SK-N-SH (cell line): Measurements from ENCODE around the gene ERO1A. TPM values are rescaled to one million over a fixed set of nuclear protein-coding genes. Genes with fewer than 3 reads are reported as not detected.

ENCODE experiments used
- CTCF ChIA-PET: fragments of 300-600, 350-600 bp; formaldehyde crosslinking; extraction: SDS; loops from one replicate; lab custom pipeline; 2021; lab: Yijun Ruan, JAX
- POLR2A ChIA-PET: fragments of 350-600 bp; sonication (Branson Sonifier 250); formaldehyde crosslinking; extraction: SDS; loops from one replicate; lab custom pipeline; 2020; ENCODE audit warnings: antibody characterized with exemption, inconsistent platforms; lab: Yijun Ruan, JAX
- DNase-seq: peaks from one replicate; pipeline ENCODE4 v3.0.0; 2012
- H2AFZ ChIP-seq: fragments of 200-600 bp; sonication (generic); 2 replicates; pipeline ENCODE4 v1.8.1; 2016; ENCODE audit warnings: antibody characterized with exemption, mild to moderate bottlenecking, low read depth
- H3F3A ChIP-seq: fragments of 200-600 bp; sonication (generic); replicated peaks from 2 replicates; pipeline ENCODE3; 2016; ENCODE audit warnings: antibody characterized with exemption, mild to moderate bottlenecking; ENCODE audit not compliant: insufficient read depth
- H3K27ac ChIP-seq, 2 experiments: fragments of 200-500 bp in 1 of 2; fragments of 200-600 bp in 1 of 2; sonication (Bioruptor generic) in 1 of 2; sonication (generic), shearing (Covaris generic) in 1 of 2; 2 replicates each; pipeline versions ENCODE4 v1.5.1 to v1.6.1; 2014 to 2016; ENCODE audit warnings: low read depth in 2 of 2, inconsistent platforms in 1 of 2, low read length in 1 of 2, mild to moderate bottlenecking in 1 of 2, mixed read lengths in 1 of 2
- H3K27me3 ChIP-seq: fragments of 200-600 bp; sonication (generic), shearing (Covaris generic); 2 replicates; pipeline ENCODE4 v1.6.1; 2016; ENCODE audit warnings: mixed run types; ENCODE audit not compliant: insufficient read depth
- H3K36me3 ChIP-seq, 2 experiments: fragments of 200-500 bp in 1 of 2; fragments of 200-600 bp in 1 of 2; sonication (Bioruptor generic) in 1 of 2; sonication (generic) in 1 of 2; replicated peaks in 1 of 2; 2 replicates each; pipeline versions ENCODE3 to v1.5.1; 2014 to 2016; ENCODE audit warnings: low read length in 1 of 2, mild to moderate bottlenecking in 1 of 2; ENCODE audit not compliant: insufficient read depth in 2 of 2, control insufficient read depth in 1 of 2
- H3K4me1 ChIP-seq, 2 experiments: fragments of 200-500 bp in 1 of 2; fragments of 200-600 bp in 1 of 2; sonication (Bioruptor generic) in 1 of 2; sonication (generic), shearing (Covaris generic) in 1 of 2; 2 replicates each; pipeline versions ENCODE4 v1.5.1 to v1.6.1; 2014 to 2016; ENCODE audit warnings: low read depth in 1 of 2, low read length in 1 of 2, mixed run types in 1 of 2; ENCODE audit not compliant: insufficient read depth in 2 of 2, control insufficient read depth in 1 of 2
- H3K4me2 ChIP-seq: fragments of 200-600 bp; sonication (generic), shearing (Covaris generic); 2 replicates; pipeline ENCODE4 v1.6.1; 2017; ENCODE audit warnings: mixed run types
- H3K4me3 ChIP-seq, 2 experiments: fragments of 200-500 bp in 1 of 2; fragments of 200-600 bp in 1 of 2; sonication (Bioruptor generic) in 1 of 2; sonication (generic), shearing (Covaris generic) in 1 of 2; 2 replicates each; pipeline versions ENCODE4 v1.5.1 to v1.8.1; 2014 to 2016; ENCODE audit warnings: low read depth in 2 of 2, inconsistent platforms in 1 of 2, low read length in 1 of 2, mild to moderate bottlenecking in 1 of 2, mixed read lengths in 1 of 2, moderate library complexity in 1 of 2
- H3K79me2 ChIP-seq: fragments of 200-600 bp; sonication (generic); 2 replicates; pipeline ENCODE4 v1.8.1; 2017; ENCODE audit warnings: mild to moderate bottlenecking; ENCODE audit not compliant: insufficient read depth
- H3K9ac ChIP-seq: fragments of 200-600 bp; sonication (generic); 2 replicates; pipeline ENCODE4 v1.6.1; 2017; ENCODE audit warnings: mixed run types
- H3K9me2 ChIP-seq: fragments of 200-600 bp; sonication (generic); 2 replicates; pipeline ENCODE4 v1.6.1; 2017; ENCODE audit warnings: mixed run types
- H3K9me3 ChIP-seq: fragments of 200-600 bp; sonication (generic); 2 replicates; pipeline ENCODE4 v1.6.1; 2017; ENCODE audit warnings: mixed run types, mild to moderate bottlenecking, moderate library complexity
- H4K20me1 ChIP-seq: fragments of 200-600 bp; sonication (generic); 2 replicates; pipeline ENCODE4 v1.6.1; 2017; ENCODE audit warnings: mild to moderate bottlenecking, mixed run types; ENCODE audit not compliant: insufficient read depth
- ELF1 ChIP-seq: IDR thresholded peaks from 2 replicates; pipeline ENCODE4 v1.4.0; 2012
- EP300 ChIP-seq, 2 experiments: IDR thresholded peaks; 2 replicates each; pipeline versions ENCODE4 v1.4.0 to v1.6.1; 2012; ENCODE audit warnings: borderline replicate concordance in 1 of 2, low read depth in 1 of 2, low read length in 1 of 2
- FOSL2 ChIP-seq: IDR thresholded peaks from 2 replicates; pipeline ENCODE4 v1.4.0; 2012; ENCODE audit warnings: low read depth, mild to moderate bottlenecking, moderate library complexity, borderline replicate concordance
- FOXJ3 ChIP-seq: sonication (generic); formaldehyde crosslinking; IDR thresholded peaks from 2 replicates; pipeline ENCODE4 v1.5.1; 2020; ENCODE audit warnings: mild to moderate bottlenecking, missing genetic modification reagents
- IRF3 ChIP-seq: fragments of 150-350 bp; IDR thresholded peaks from 2 replicates; pipeline ENCODE4 v1.6.1; 2016; ENCODE audit warnings: mild to moderate bottlenecking, low read depth, low read length
- JUND ChIP-seq: IDR thresholded peaks from 2 replicates; pipeline ENCODE4 v1.4.0; 2012
- MAX ChIP-seq: IDR thresholded peaks from 2 replicates; pipeline ENCODE4 v1.4.0; 2012; ENCODE audit warnings: low read depth
- MXI1 ChIP-seq: IDR thresholded peaks from 2 replicates; pipeline ENCODE4 v1.6.1; 2012; ENCODE audit warnings: mild to moderate bottlenecking, low read depth, low read length, improper control_type of control experiment
- NFIC ChIP-seq: IDR thresholded peaks from 2 replicates; pipeline ENCODE4 v1.4.0; 2012; ENCODE audit warnings: borderline replicate concordance
- POLR2AphosphoS5 ChIP-seq: IDR thresholded peaks from 2 replicates; pipeline ENCODE4 v1.6.1; 2012; ENCODE audit warnings: low read depth, low read length
- RAD21 ChIP-seq: IDR thresholded peaks from 2 replicates; pipeline ENCODE4 v1.6.1; 2012; ENCODE audit warnings: mild to moderate bottlenecking, low read length
- RCOR1 ChIP-seq: fragments of 150-350 bp; IDR thresholded peaks from 2 replicates; pipeline ENCODE4 v1.6.1; 2017; ENCODE audit warnings: antibody characterized with exemption, low read length
- SMC3 ChIP-seq: IDR thresholded peaks from 2 replicates; pipeline ENCODE4 v1.6.1; 2012; ENCODE audit warnings: low read depth, low read length, improper control_type of control experiment
- TAF1 ChIP-seq: IDR thresholded peaks from 2 replicates; pipeline ENCODE4 v1.6.1; 2012; ENCODE audit warnings: low read depth, mild to moderate bottlenecking, low read length, moderate library complexity, borderline replicate concordance
- TCF12 ChIP-seq: IDR thresholded peaks from 2 replicates; pipeline ENCODE4 v1.4.0; 2012
- TEAD4 ChIP-seq: IDR thresholded peaks from 2 replicates; pipeline ENCODE4 v1.4.0; 2012; ENCODE audit warnings: mild to moderate bottlenecking, borderline replicate concordance; ENCODE audit not compliant: insufficient read depth
- WGBS: methylation state at CpG from one replicate; pipeline ENCODE4 v1.1.6; 2017; ENCODE audit warnings: low lambda C conversion rate; 5-methylcytosine and 5-hydroxymethylcytosine counted together
- polyA plus RNA-seq, 3 experiments: library from polyadenylated mRNA; depleted of rRNA; stranded (reverse); fragments of >200 nt; gene quantifications; 2 replicates each; pipeline ENCODE4 v1.2.3, GENCODE V29; 2012
- TF ChIP-seq, protein P1 (sequence below): IDR thresholded peaks from 2 replicates; pipeline ENCODE4 v1.4.0; 2012; ENCODE audit warnings: low read depth, borderline replicate concordance
- TF ChIP-seq, protein P2 (sequence below): fragments of 150-350 bp; IDR thresholded peaks from 2 replicates; pipeline ENCODE4 v1.6.1; 2017; ENCODE audit warnings: antibody characterized with exemption, low read length, low read depth, borderline replicate concordance
- TF ChIP-seq, protein P3 (sequence below): fragments of 200-600 bp; sonication (generic); IDR thresholded peaks from 2 replicates; pipeline ENCODE4 v1.6.1; 2017; ENCODE audit warnings: antibody characterized with exemption, mild to moderate bottlenecking, moderate library complexity

ERO1A gene
- polyA plus RNA-seq, 1 of the 3 experiments (the other 2 are of a cell fraction): 19.3 TPM

DNA sequence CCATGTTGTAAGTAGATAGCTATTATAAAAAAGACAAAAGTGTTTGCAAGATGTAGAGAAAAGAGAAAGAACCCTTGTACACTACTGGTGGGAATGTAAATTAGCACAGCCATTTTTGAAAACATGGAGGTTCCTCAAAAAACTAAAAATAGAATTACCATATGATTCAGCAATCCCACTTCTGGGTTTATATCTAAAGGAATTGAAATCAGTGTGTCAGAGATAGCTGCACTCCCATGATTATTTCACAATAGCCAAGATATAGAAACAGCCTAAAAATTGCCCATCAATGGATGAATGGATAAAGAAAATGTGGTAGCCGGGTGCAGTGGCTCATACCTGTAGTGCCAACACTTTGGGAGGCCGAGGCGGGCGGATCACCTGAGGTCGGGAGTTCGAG lies 20.8 kb upstream of the ERO1A start:
- no peak overlapping the region for H3K27ac ChIP-seq
- POLR2A ChIA-PET: no interaction called here

More for the DNA sequence above, 20.8 kb upstream of the ERO1A start:
- no peak overlapping the region for H3K4me3 ChIP-seq
- TF ChIP-seq JUND: no peak
- TF ChIP-seq MXI1: no peak
- no peak for TF ChIP-seq ELF1
- no peak for TF ChIP-seq NFIC
- no peak for TF ChIP-seq TEAD4
- TF ChIP-seq, protein P1, sequence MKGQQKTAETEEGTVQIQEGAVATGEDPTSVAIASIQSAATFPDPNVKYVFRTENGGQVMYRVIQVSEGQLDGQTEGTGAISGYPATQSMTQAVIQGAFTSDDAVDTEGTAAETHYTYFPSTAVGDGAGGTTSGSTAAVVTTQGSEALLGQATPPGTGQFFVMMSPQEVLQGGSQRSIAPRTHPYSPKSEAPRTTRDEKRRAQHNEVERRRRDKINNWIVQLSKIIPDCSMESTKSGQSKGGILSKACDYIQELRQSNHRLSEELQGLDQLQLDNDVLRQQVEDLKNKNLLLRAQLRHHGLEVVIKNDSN: no peak
- no peak for TF ChIP-seq MAX
- TF ChIP-seq FOXJ3 (CRISPR knock-in tag): no peak
- no peak for TF ChIP-seq SMC3
- no peak for TF ChIP-seq FOSL2
- no peak for TF ChIP-seq EP300 (IDR thresholded peaks at IDR 0.05; ENCODE audit: borderline replicate concordance in 1 of 2, low read depth in 1 of 2, low read length in 1 of 2)
- no peak for TF ChIP-seq RAD21
- TF ChIP-seq, protein P2, sequence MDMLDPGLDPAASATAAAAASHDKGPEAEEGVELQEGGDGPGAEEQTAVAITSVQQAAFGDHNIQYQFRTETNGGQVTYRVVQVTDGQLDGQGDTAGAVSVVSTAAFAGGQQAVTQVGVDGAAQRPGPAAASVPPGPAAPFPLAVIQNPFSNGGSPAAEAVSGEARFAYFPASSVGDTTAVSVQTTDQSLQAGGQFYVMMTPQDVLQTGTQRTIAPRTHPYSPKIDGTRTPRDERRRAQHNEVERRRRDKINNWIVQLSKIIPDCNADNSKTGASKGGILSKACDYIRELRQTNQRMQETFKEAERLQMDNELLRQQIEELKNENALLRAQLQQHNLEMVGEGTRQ: no peak
- TF ChIP-seq TCF12: no peak
- no peak for TF ChIP-seq POLR2AphosphoS5
- no peak for TF ChIP-seq IRF3
- TF ChIP-seq RCOR1: no peak
- TF ChIP-seq, protein P3, sequence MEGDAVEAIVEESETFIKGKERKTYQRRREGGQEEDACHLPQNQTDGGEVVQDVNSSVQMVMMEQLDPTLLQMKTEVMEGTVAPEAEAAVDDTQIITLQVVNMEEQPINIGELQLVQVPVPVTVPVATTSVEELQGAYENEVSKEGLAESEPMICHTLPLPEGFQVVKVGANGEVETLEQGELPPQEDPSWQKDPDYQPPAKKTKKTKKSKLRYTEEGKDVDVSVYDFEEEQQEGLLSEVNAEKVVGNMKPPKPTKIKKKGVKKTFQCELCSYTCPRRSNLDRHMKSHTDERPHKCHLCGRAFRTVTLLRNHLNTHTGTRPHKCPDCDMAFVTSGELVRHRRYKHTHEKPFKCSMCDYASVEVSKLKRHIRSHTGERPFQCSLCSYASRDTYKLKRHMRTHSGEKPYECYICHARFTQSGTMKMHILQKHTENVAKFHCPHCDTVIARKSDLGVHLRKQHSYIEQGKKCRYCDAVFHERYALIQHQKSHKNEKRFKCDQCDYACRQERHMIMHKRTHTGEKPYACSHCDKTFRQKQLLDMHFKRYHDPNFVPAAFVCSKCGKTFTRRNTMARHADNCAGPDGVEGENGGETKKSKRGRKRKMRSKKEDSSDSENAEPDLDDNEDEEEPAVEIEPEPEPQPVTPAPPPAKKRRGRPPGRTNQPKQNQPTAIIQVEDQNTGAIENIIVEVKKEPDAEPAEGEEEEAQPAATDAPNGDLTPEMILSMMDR: no peak
- TF ChIP-seq TAF1: no peak
- peaks cover 71 to 91% of the 10 kb centered on the region in 2 experiments for H3K36me3 ChIP-seq
- peaks cover 18% of the 10 kb centered on the region for H3F3A ChIP-seq
- H3K9ac ChIP-seq: no peak overlapping the region
- WGBS: 98% methylated on average over 6 of the region's 6 CpGs
- peaks cover 10% of the 10 kb centered on the region for H4K20me1 ChIP-seq
- H3K4me1 ChIP-seq: peaks cover 0 to 8% of the 10 kb centered on the region in 2 experiments; a peak in 3 of 4 replicates
- no peaks in the 10 kb centered on the region for H3K27me3 ChIP-seq
- no peaks in the 10 kb centered on the region for H3K9me3 ChIP-seq
- no peak for DNase-seq
- no peak overlapping the region for H2AFZ ChIP-seq
- no peaks in the 10 kb centered on the region for H3K9me2 ChIP-seq
- H3K79me2 ChIP-seq: peaks cover 39% of the 10 kb centered on the region
- CTCF ChIA-PET: interaction anchor here (1.0 to 2.3 kb wide), 2 partner anchors 9 to 21 kb away, joined by 3 to 5 read pairs; partner anchors contain the start of gene ERO1A
- H3K4me2 ChIP-seq: no peak overlapping the region
